ENCODE measurements around the gene IDI1.

Gene IDI1

GRCh38 chr10:1003884-1004670, 44.8 kb downstream of the IDI1 start:
- no peak for ATAC-seq

GRCh38 chr10:1002425-1003006, 46.4 kb downstream of the IDI1 start:
- no peak for TF ChIP-seq BACH2 (CRISPR knock-in tag; IDR thresholded peaks at IDR 0.05; ENCODE audit: borderline replicate concordance)
- TF ChIP-seq ZNF8 (CRISPR knock-in tag; IDR thresholded peaks at IDR 0.05), result no peak
- TF ChIP-seq ARNTL (CRISPR knock-in tag; IDR thresholded peaks at IDR 0.05; ENCODE audit: borderline replicate concordance, low read depth), result no peak
- no peak for TF ChIP-seq CREB5 (CRISPR knock-in tag; IDR thresholded peaks at IDR 0.05; ENCODE audit: low read depth)
- TF ChIP-seq PATZ1 (CRISPR knock-in tag; IDR thresholded peaks at IDR 0.05; ENCODE audit: borderline replicate concordance), result no peak
- TF ChIP-seq TOX (CRISPR knock-in tag; IDR thresholded peaks at IDR 0.05; ENCODE audit: borderline replicate concordance), result no peak
- TF ChIP-seq ZNF70 (CRISPR knock-in tag; IDR thresholded peaks at IDR 0.05), result no peak
- ATAC-seq, result no peak

More at GRCh38 chr10:1003884-1004670, 44.8 kb downstream of the IDI1 start:
- TF ChIP-seq OSR1 (CRISPR knock-in tag; IDR thresholded peaks at IDR 0.05), result no peak
- TF ChIP-seq, protein P1, sequence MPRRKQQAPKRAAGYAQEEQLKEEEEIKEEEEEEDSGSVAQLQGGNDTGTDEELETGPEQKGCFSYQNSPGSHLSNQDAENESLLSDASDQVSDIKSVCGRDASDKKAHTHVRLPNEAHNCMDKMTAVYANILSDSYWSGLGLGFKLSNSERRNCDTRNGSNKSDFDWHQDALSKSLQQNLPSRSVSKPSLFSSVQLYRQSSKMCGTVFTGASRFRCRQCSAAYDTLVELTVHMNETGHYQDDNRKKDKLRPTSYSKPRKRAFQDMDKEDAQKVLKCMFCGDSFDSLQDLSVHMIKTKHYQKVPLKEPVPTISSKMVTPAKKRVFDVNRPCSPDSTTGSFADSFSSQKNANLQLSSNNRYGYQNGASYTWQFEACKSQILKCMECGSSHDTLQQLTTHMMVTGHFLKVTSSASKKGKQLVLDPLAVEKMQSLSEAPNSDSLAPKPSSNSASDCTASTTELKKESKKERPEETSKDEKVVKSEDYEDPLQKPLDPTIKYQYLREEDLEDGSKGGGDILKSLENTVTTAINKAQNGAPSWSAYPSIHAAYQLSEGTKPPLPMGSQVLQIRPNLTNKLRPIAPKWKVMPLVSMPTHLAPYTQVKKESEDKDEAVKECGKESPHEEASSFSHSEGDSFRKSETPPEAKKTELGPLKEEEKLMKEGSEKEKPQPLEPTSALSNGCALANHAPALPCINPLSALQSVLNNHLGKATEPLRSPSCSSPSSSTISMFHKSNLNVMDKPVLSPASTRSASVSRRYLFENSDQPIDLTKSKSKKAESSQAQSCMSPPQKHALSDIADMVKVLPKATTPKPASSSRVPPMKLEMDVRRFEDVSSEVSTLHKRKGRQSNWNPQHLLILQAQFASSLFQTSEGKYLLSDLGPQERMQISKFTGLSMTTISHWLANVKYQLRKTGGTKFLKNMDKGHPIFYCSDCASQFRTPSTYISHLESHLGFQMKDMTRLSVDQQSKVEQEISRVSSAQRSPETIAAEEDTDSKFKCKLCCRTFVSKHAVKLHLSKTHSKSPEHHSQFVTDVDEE (CRISPR knock-in tag; IDR thresholded peaks at IDR 0.05), result no peak
- TF ChIP-seq ZNF565 (CRISPR knock-in tag; conservative IDR thresholded peaks at IDR 0.05; ENCODE audit: low read depth), result no peak
- TF ChIP-seq SNAI2 (CRISPR knock-in tag; IDR thresholded peaks at IDR 0.05), result no peak
- no peak for TF ChIP-seq PATZ1 (CRISPR knock-in tag; IDR thresholded peaks at IDR 0.05; ENCODE audit: borderline replicate concordance)
- TF ChIP-seq ZNF70 (CRISPR knock-in tag; IDR thresholded peaks at IDR 0.05), result no peak
- TF ChIP-seq ARNTL (CRISPR knock-in tag; IDR thresholded peaks at IDR 0.05; ENCODE audit: borderline replicate concordance, low read depth), result no peak
- no peak for TF ChIP-seq TCF4 (CRISPR knock-in tag; IDR thresholded peaks at IDR 0.05; ENCODE audit: borderline replicate concordance)
- TF ChIP-seq, protein P2, sequence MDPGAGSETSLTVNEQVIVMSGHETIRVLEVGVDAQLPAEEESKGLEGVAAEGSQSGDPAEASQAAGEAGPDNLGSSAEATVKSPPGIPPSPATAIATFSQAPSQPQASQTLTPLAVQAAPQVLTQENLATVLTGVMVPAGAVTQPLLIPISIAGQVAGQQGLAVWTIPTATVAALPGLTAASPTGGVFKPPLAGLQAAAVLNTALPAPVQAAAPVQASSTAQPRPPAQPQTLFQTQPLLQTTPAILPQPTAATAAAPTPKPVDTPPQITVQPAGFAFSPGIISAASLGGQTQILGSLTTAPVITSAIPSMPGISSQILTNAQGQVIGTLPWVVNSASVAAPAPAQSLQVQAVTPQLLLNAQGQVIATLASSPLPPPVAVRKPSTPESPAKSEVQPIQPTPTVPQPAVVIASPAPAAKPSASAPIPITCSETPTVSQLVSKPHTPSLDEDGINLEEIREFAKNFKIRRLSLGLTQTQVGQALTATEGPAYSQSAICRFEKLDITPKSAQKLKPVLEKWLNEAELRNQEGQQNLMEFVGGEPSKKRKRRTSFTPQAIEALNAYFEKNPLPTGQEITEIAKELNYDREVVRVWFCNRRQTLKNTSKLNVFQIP (CRISPR knock-in tag; IDR thresholded peaks at IDR 0.05; ENCODE audit: borderline replicate concordance, low read depth), result no peak
- TF ChIP-seq ZFP30 (CRISPR knock-in tag; IDR thresholded peaks at IDR 0.05), result no peak
- TF ChIP-seq ISL1 (CRISPR knock-in tag; IDR thresholded peaks at IDR 0.05), result no peak
- no peak for TF ChIP-seq PPARA (CRISPR knock-in tag; IDR thresholded peaks at IDR 0.05; ENCODE audit: borderline replicate concordance)

DNA sequence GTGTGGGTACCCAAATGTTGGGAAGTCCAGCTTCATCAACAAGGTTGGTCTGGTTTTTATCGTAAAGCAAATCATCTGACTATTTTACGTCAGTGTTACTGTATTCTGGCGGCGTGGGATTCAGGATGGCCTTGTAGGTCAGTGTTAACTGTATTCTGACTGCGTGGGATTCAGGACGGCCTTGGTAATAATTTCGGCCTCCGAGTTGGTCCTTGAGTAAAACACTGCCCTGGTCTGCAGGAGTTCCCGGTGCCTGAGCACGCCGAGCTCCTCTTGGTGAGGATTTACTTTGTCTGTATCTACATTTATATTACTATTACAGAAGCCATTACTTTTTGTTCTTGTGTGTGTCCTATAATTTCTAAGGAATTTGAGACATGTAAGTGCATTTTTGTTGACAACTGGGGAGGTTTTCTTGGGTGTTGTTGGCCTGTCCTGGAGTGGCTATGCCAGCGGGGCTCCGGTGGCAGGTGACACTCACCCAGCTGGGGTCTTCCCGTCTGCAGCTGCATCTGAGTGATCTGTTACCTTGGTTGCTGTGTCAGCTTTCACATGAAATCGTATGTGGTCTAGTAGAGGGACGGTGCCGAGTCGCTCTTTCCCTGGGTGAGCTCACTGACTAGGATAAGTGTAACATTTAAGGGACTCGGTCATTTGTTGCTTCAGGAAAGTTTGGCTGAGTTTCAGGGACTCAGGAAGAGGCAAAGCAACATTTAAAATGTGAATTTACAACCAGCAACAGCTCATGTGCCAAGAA, 51.5 kb downstream of the IDI1 start:
- no peak for ATAC-seq
- no peak for TF ChIP-seq ZNF565 (CRISPR knock-in tag; conservative IDR thresholded peaks at IDR 0.05; ENCODE audit: low read depth)
- TF ChIP-seq PATZ1 (CRISPR knock-in tag; IDR thresholded peaks at IDR 0.05; ENCODE audit: borderline replicate concordance), result no peak
- TF ChIP-seq ZC3H10 (CRISPR knock-in tag; IDR thresholded peaks at IDR 0.05), result no peak
- TF ChIP-seq, protein P1 (CRISPR knock-in tag; IDR thresholded peaks at IDR 0.05), result no peak
- no peak for TF ChIP-seq ISL1 (CRISPR knock-in tag; IDR thresholded peaks at IDR 0.05)
- TF ChIP-seq TCF4 (CRISPR knock-in tag; IDR thresholded peaks at IDR 0.05; ENCODE audit: borderline replicate concordance), result no peak
- TF ChIP-seq PPARA (CRISPR knock-in tag; IDR thresholded peaks at IDR 0.05; ENCODE audit: borderline replicate concordance), result no peak
- no peak for TF ChIP-seq RARB (CRISPR knock-in tag; IDR thresholded peaks at IDR 0.05)

Data from SK-N-SH treated with all-trans-retinoic acid at 6 μM for 48 hours (cell line).